HG03565 (cell line): Measurements from ENCODE around the gene PCLO.
"Not testable (repeated sequence)": the region's sequence is repeated elsewhere in the genome, so short reads cannot be mapped to it uniquely, and the experiment has no call there.

Experiments used
- ATAC-seq: cut with Tn5 transposase; IDR thresholded peaks from one replicate; pipeline ENCODE4 v1.9.1; 2021; ENCODE audit warnings: mild to moderate bottlenecking, moderate library complexity; ENCODE audit not compliant: unreplicated experiment

The PCLO gene

GRCh38 chr7:82742163-82742562 is 420.5 kb downstream of the PCLO start:
- ATAC-seq: no peak

GRCh38 chr7:82741493-82741892 is 421.2 kb downstream of the PCLO start:
- no peak for ATAC-seq

GRCh38 chr7:82740246-82740848 is 422.3 kb downstream of the PCLO start:
- no peak for ATAC-seq

GRCh38 chr7:82736633-82737032 is 426.1 kb downstream of the PCLO start:
- ATAC-seq: no peak

- ATAC-seq: no peak
Observed at GRCh38 chr7:82732677-82733076, 430.0 kb downstream of the PCLO start.

GRCh38 chr7:82729172-82730030 is 433.3 kb downstream of the PCLO start:
- no peak for ATAC-seq

GRCh38 chr7:82726038-82726800 is 436.5 kb downstream of the PCLO start:
- ATAC-seq: no peak

- no peak for ATAC-seq
Observed at GRCh38 chr7:82723411-82723810, 439.3 kb downstream of the PCLO start.

- ATAC-seq: no peak
Observed at GRCh38 chr7:82722946-82723345, 439.7 kb downstream of the PCLO start.

- ATAC-seq: peak; percentile 63
Observed at GRCh38 chr7:82715344-82715743, 447.3 kb downstream of the PCLO start.

- ATAC-seq: peak; percentile 13
Observed at GRCh38 chr7:82714883-82715282, 447.8 kb downstream of the PCLO start.

- ATAC-seq: no peak
Observed at GRCh38 chr7:82713506-82713905, 449.2 kb downstream of the PCLO start.

- not testable (repeated sequence) for ATAC-seq
Observed at GRCh38 chr7:82706344-82706743, 456.3 kb downstream of the PCLO start.

GRCh38 chr7:82705517-82706260 is 457.0 kb downstream of the PCLO start:
- ATAC-seq: no peak

GRCh38 chr7:82704121-82704520 is 458.6 kb downstream of the PCLO start:
- ATAC-seq: no peak
